H1 (cell line): ENCODE data around the gene NPR2. TPM values are rescaled to one million over a fixed set of nuclear protein-coding genes. Genes with fewer than 3 reads are reported as not detected.

ENCODE experiments used
- CTCF ChIA-PET: fragments of 300-600 bp; sonication (Branson Sonifier 250); formaldehyde crosslinking; loops from one replicate; lab custom pipeline; 2021; ENCODE audit not compliant: partially characterized antibody; lab: Charles Lee
- POLR2A ChIA-PET: fragments of 300-600 bp; sonication (Branson Sonifier 250); formaldehyde crosslinking; loops from one replicate; lab custom pipeline; 2021; ENCODE audit warnings: inconsistent platforms; ENCODE audit not compliant: partially characterized antibody; lab: Charles Lee
- DNase-seq, 2 experiments: peaks; one replicate each; pipeline versions ENCODE4 v3.0.0 to v3.0.0-alpha.2; 2010 to 2022; ENCODE audit warnings: low spot score in 2 of 2, low read depth in 1 of 2, mixed read lengths in 1 of 2
- FAIRE-seq: peaks from 2 replicates; lab custom pipeline; 2011; peaks lifted over from hg19 to GRCh38; lab: Jason Lieb, UNC
- H2AFZ ChIP-seq: 2 replicates; pipeline ENCODE4 v1.8.1; 2012; ENCODE audit warnings: low read length, inconsistent platforms
- H2AK5ac ChIP-seq: 2 replicates; pipeline ENCODE4 v1.6.1; 2013; ENCODE audit warnings: low read depth, low read length
- H2BK120ac ChIP-seq: replicated peaks from 2 replicates; pipeline ENCODE3; 2013; ENCODE audit warnings: low read depth, low read length, inconsistent platforms
- H2BK12ac ChIP-seq: 2 replicates; pipeline ENCODE4 v1.6.1; 2013; ENCODE audit warnings: low read depth, low read length
- H2BK15ac ChIP-seq: 2 replicates; pipeline ENCODE4 v1.6.1; 2013; ENCODE audit warnings: low read length
- H2BK20ac ChIP-seq: 2 replicates; pipeline ENCODE4 v1.6.1; 2013; ENCODE audit warnings: low read length
- H2BK5ac ChIP-seq: 2 replicates; pipeline ENCODE4 v1.6.1; 2013; ENCODE audit warnings: low read depth, low read length
- H3K14ac ChIP-seq: 2 replicates; pipeline ENCODE4 v1.6.1; 2013; ENCODE audit warnings: inconsistent platforms; ENCODE audit not compliant: insufficient read length
- H3K18ac ChIP-seq: 2 replicates; pipeline ENCODE4 v1.6.1; 2013; ENCODE audit warnings: low read length; ENCODE audit errors: extremely low read depth
- H3K23ac ChIP-seq: 2 replicates; pipeline ENCODE4 v1.6.1; 2013; ENCODE audit warnings: inconsistent platforms; ENCODE audit not compliant: insufficient read length
- H3K23me2 ChIP-seq: 2 replicates; pipeline ENCODE4 v1.6.1; 2013; ENCODE audit warnings: low read depth, low read length
- H3K27ac ChIP-seq: 2 replicates; pipeline ENCODE4 v1.6.1; 2011; ENCODE audit warnings: low read depth, low read length, inconsistent platforms
- H3K27me3 ChIP-seq, 4 experiments: replicated peaks in 1 of 4; 1 replicate in 1 of 4; 2 replicates in 3 of 4; pipeline versions ENCODE4 v1.6.1 to v1.8.1; 2011 to 2013; ENCODE audit warnings: low read length in 3 of 4, mild to moderate bottlenecking in 3 of 4, inconsistent platforms in 2 of 4, mixed read lengths in 2 of 4, moderate library complexity in 1 of 4; ENCODE audit not compliant: control insufficient read depth in 3 of 4, insufficient read depth in 3 of 4; ENCODE audit errors: extremely low read depth in 1 of 4
- H3K36me3 ChIP-seq, 4 experiments: 2 replicates each; pipeline versions ENCODE4 v1.6.1 to v1.8.1; 2011 to 2013; ENCODE audit warnings: mild to moderate bottlenecking in 4 of 4, low read length in 3 of 4, moderate library complexity in 2 of 4, control low read depth in 1 of 4, inconsistent platforms in 1 of 4; ENCODE audit not compliant: insufficient read depth in 4 of 4, control insufficient read depth in 2 of 4
- H3K4ac ChIP-seq: replicated peaks from 2 replicates; pipeline ENCODE3; 2013; ENCODE audit warnings: low read length, low read depth, mixed read lengths, inconsistent platforms; ENCODE audit not compliant: insufficient read length
- H3K4me1 ChIP-seq, 4 experiments: replicated peaks in 1 of 4; 1 replicate in 1 of 4; 2 replicates in 3 of 4; pipeline versions ENCODE4 v1.6.1 to v1.8.1; 2011 to 2013; ENCODE audit warnings: low read length in 3 of 4, inconsistent platforms in 2 of 4, mixed read lengths in 1 of 4; ENCODE audit not compliant: insufficient read depth in 4 of 4, control insufficient read depth in 3 of 4
- H3K4me2 ChIP-seq, 2 experiments: 2 replicates each; pipeline versions ENCODE4 v1.6.1 to v1.8.1; 2011 to 2013; ENCODE audit warnings: low read depth in 2 of 2, low read length in 2 of 2, control low read depth in 1 of 2, inconsistent platforms in 1 of 2, mild to moderate bottlenecking in 1 of 2; ENCODE audit not compliant: insufficient read depth in 1 of 2
- H3K4me3 ChIP-seq, 4 experiments: fragments of 200-600, 300-600 bp in 1 of 4; sonication (generic), shearing (Covaris generic), sonication (Bioruptor Twin) in 1 of 4; 2 replicates each; pipeline versions ENCODE4 v1.5.1 to v1.8.1; 2011 to 2016; ENCODE audit warnings: low read length in 4 of 4, low read depth in 3 of 4, control low read depth in 2 of 4, inconsistent platforms in 2 of 4, mild to moderate bottlenecking in 2 of 4, mixed read lengths in 1 of 4, moderate library complexity in 1 of 4; ENCODE audit not compliant: insufficient read depth in 2 of 4; ENCODE audit errors: extremely low read depth in 1 of 4
- H3K56ac ChIP-seq: replicated peaks from 2 replicates; pipeline ENCODE3; 2013; ENCODE audit warnings: low read depth, mild to moderate bottlenecking, mixed read lengths, low read length, inconsistent platforms; ENCODE audit not compliant: insufficient read length
- H3K79me1 ChIP-seq: 2 replicates; pipeline ENCODE4 v1.6.1; 2013; ENCODE audit warnings: low read depth, low read length, control low read depth
- H3K79me2 ChIP-seq, 2 experiments: 2 replicates each; pipeline versions ENCODE4 v1.6.1 to v1.8.1; 2012 to 2013; ENCODE audit warnings: low read length in 2 of 2, mild to moderate bottlenecking in 2 of 2, inconsistent platforms in 1 of 2; ENCODE audit not compliant: insufficient read depth in 2 of 2, control insufficient read depth in 1 of 2
- H3K9ac ChIP-seq, 4 experiments: replicated peaks in 1 of 4; 1 replicate in 1 of 4; 2 replicates in 3 of 4; pipeline versions ENCODE4 v1.6.1 to v1.8.1; 2011 to 2013; ENCODE audit warnings: low read depth in 3 of 4, low read length in 3 of 4, control low read depth in 2 of 4, mild to moderate bottlenecking in 2 of 4, moderate library complexity in 2 of 4, inconsistent platforms in 1 of 4; ENCODE audit errors: extremely low read depth in 1 of 4
- H3K9me3 ChIP-seq, 2 experiments: 2 replicates each; pipeline versions ENCODE4 v1.6.1 to v1.8.1; 2012 to 2013; ENCODE audit warnings: mild to moderate bottlenecking in 2 of 2, moderate library complexity in 2 of 2, control low read depth in 1 of 2, inconsistent platforms in 1 of 2, low read depth in 1 of 2, low read length in 1 of 2, mixed read lengths in 1 of 2; ENCODE audit not compliant: insufficient read depth in 2 of 2
- H4K20me1 ChIP-seq, 2 experiments: replicated peaks in 1 of 2; 2 replicates each; pipeline versions ENCODE3 to v1.8.1; 2011 to 2013; ENCODE audit warnings: inconsistent platforms in 2 of 2, low read length in 2 of 2, mild to moderate bottlenecking in 1 of 2; ENCODE audit not compliant: insufficient read depth in 2 of 2, control insufficient read depth in 1 of 2
- H4K5ac ChIP-seq: 2 replicates; pipeline ENCODE4 v1.6.1; 2013; ENCODE audit warnings: low read length, low read depth, mixed read lengths, inconsistent platforms; ENCODE audit not compliant: insufficient read length
- H4K8ac ChIP-seq: 2 replicates; pipeline ENCODE4 v1.8.0; 2013; ENCODE audit warnings: mild to moderate bottlenecking, moderate library complexity, low read length, inconsistent platforms; ENCODE audit not compliant: insufficient read depth; ENCODE audit errors: extremely low read depth
- H4K91ac ChIP-seq: replicated peaks from 2 replicates; pipeline ENCODE3; 2013; ENCODE audit warnings: low read length, mixed read lengths, inconsistent platforms; ENCODE audit not compliant: insufficient read length
- ASH2L ChIP-seq: fragments of 200-600, 300-600 bp; sonication (generic); IDR thresholded peaks from one replicate; pipeline ENCODE4 v1.7.1; 2017; ENCODE audit warnings: low read length
- CBX8 ChIP-seq: fragments of 300-800, 300-1000 bp; sonication (generic); IDR thresholded peaks from 2 replicates; pipeline ENCODE4 v1.7.1; 2016; ENCODE audit warnings: low read depth, low read length, borderline replicate concordance
- CREB1 ChIP-seq: IDR thresholded peaks from 2 replicates; pipeline ENCODE4 v1.6.1; 2012; ENCODE audit warnings: inconsistent platforms
- CTBP2 ChIP-seq: IDR thresholded peaks from 2 replicates; pipeline ENCODE4 v1.7.0; 2011; ENCODE audit warnings: borderline replicate concordance, mild to moderate bottlenecking, moderate library complexity, mixed read lengths, low read length; ENCODE audit not compliant: insufficient read depth, insufficient read length
- E2F6 ChIP-seq: IDR thresholded peaks from 2 replicates; pipeline ENCODE4 v1.6.1; 2012; ENCODE audit warnings: inconsistent platforms
- NRF1 ChIP-seq: IDR thresholded peaks from 2 replicates; pipeline ENCODE4 v1.6.1; 2011; ENCODE audit warnings: mild to moderate bottlenecking, low read depth, low read length, improper control_type of control experiment
- RAD21 ChIP-seq, 2 experiments: IDR thresholded peaks in 1 of 2; conservative IDR thresholded peaks in 1 of 2; 2 replicates each; pipeline ENCODE4 v1.6.1; 2011; ENCODE audit warnings: low read depth in 2 of 2, low read length in 2 of 2, improper control_type of control experiment in 1 of 2, inconsistent platforms in 1 of 2, mild to moderate bottlenecking in 1 of 2, moderate library complexity in 1 of 2
- RXRA ChIP-seq: IDR thresholded peaks from 2 replicates; pipeline ENCODE4 v1.6.1; 2011; ENCODE audit warnings: low read depth, mild to moderate bottlenecking, low read length, moderate library complexity; ENCODE audit not compliant: insufficient read depth
- SRF ChIP-seq: IDR thresholded peaks from 2 replicates; pipeline ENCODE4 v1.6.1; 2011; ENCODE audit warnings: mild to moderate bottlenecking, low read depth, low read length, moderate library complexity
- YY1 ChIP-seq: IDR thresholded peaks from 2 replicates; pipeline ENCODE4 v1.6.1; 2011; ENCODE audit warnings: low read depth, mild to moderate bottlenecking, low read length
- ZNF274 ChIP-seq: IDR thresholded peaks from 2 replicates; pipeline ENCODE4 v1.7.0; 2012; ENCODE audit warnings: low read length, borderline replicate concordance; ENCODE audit errors: extremely low read depth
- WGBS, 2 experiments: shearing (Covaris generic) in 1 of 2; methylation state at CpG; one replicate each; pipeline versions ENCODE4 v1.1.6 to v1.1.7; 2013 to 2015; ENCODE audit warnings: low lambda C conversion rate in 2 of 2, mixed read lengths in 2 of 2, inconsistent platforms in 1 of 2, low coverage in 1 of 2, missing lambda C conversion rate in 1 of 2; ENCODE audit not compliant: insufficient replicate concordance in 2 of 2, insufficient coverage in 1 of 2, insufficient read length in 1 of 2; ENCODE audit errors: extremely low coverage in 1 of 2, missing lambda C conversion rate in 1 of 2; 5-methylcytosine and 5-hydroxymethylcytosine counted together
- polyA plus RNA-seq, 7 experiments: library from polyadenylated mRNA; depleted of rRNA in 3 of 7; stranded (reverse) in 5 of 7; unstranded in 2 of 7; fragments of >200 nt in 5 of 7; fragments of 200-250 nt in 2 of 7; gene quantifications; 1 replicate in 5 of 7; 2 replicates in 1 of 7; 4 replicates in 1 of 7; pipeline versions ENCODE4 v1.2.1 to v1.2.3, GENCODE V29; 2011 to 2013; ENCODE audit warnings: missing spikeins in 2 of 7, mixed read lengths in 2 of 7
- total RNA-seq: library from RNA; stranded (reverse); fragmentation: NEBNext Ultra II Directional; extraction: Animal tissue kit (Norgen Biotek cat#: 25700); gene quantifications from 2 replicates; pipeline ENCODE4 v1.2.1, GENCODE V29; 2021

The NPR2 gene
- total and polyA plus RNA-seq, 2 of the 8 experiments (the other 6 are each of a cell fraction or from before 2014, with no cell fraction given) = 11.0 to 17.0 TPM

GRCh38 chr9:35814841-35815543 is 23.6 kb downstream of the NPR2 start, which contains the start of gene HINT2:
Gene HINT2, minus strand, starts transcription at chr9:35815042. Its CDS starts 63 bp downstream, at chr9:35814979.
- Histone ChIP-seq H2BK15ac (no peak within 1 kb of the TSS), H2BK5ac (peak within 1 kb of the TSS; percentile 96), H3K27ac (peak within 1 kb of the TSS; percentile 85), H3K18ac (peak within 1 kb of the TSS; percentile 91), H4K5ac (peak within 1 kb of the TSS; percentile 61), H3K79me2 (no peaks in the 10 kb centered on the region), H4K8ac (peak within 1 kb of the TSS; percentile 88; the same call in 1 of the 2 replicates), H3K14ac (no peak within 1 kb of the TSS), H3K4me1 (peaks cover 0 to 7% (median 4%) of the 10 kb centered on the region in 4 experiments; a peak in 6 of 7 replicates), H3K4me2 (peak within 1 kb of the TSS; percentile 75 to 78), H2BK20ac (no peak within 1 kb of the TSS), H3K23me2 (peaks cover 4% of the 10 kb centered on the region), H3K27me3 (peaks cover 0 to 3% (median 2%) of the 10 kb centered on the region in 4 experiments; a peak in 1 of 7 replicates), H3K23ac (no peak within 1 kb of the TSS), H3K4me3 (peak within 1 kb of the TSS; percentile 72 to 98 (median 80)), H2AK5ac (no peak within 1 kb of the TSS), H3K36me3 (no peaks in the 10 kb centered on the region), H2BK12ac (no peak within 1 kb of the TSS), H3K79me1 (no peaks in the 10 kb centered on the region), H3K4ac (no peak within 1 kb of the TSS), H4K91ac (peak within 1 kb of the TSS; percentile 30), H3K9ac (peak within 1 kb of the TSS; percentile 77 to 89 (median 84)), H2BK120ac (no peak within 1 kb of the TSS), H3K56ac (peak within 1 kb of the TSS; percentile 55), H4K20me1 (peaks cover 0 to 2% of the 10 kb centered on the region in 2 experiments), H2AFZ (peak within 1 kb of the TSS; percentile 73), H3K9me3 (no peaks in the 10 kb centered on the region)
- FAIRE-seq (peak; percentile 60), DNase-seq (peak; percentile 93 to 96)
- WGBS, 2 experiments = 3% methylated on average over 28 of the region's 52 CpGs; no CpG with 5 or more reads in 1 of the 2 experiments
- CTCF ChIA-PET = interaction anchor here (0.6 to 6.2 kb wide), 20 partner anchors 12 to 154 kb away, joined by 3 to 115 read pairs (median 6); partner anchors contain the start of genes FAM221B, NPR2 and TMEM8B
- POLR2A ChIA-PET = interaction anchor here (0.8 to 4.5 kb wide), 21 partner anchors 8 to 150 kb away, joined by 3 to 38 read pairs (median 4); partner anchors contain the start of genes ARHGEF39, CREB3, FAM221B and GBA2
- no peak for TF ChIP-seq NRF1
- peak; percentile 56 for TF ChIP-seq ASH2L
- TF ChIP-seq CTBP2 = no peak
- TF ChIP-seq SRF = no peak
- TF ChIP-seq CBX8 = no peak
- peak; percentile 52; the same call in 1 of the 2 replicates for TF ChIP-seq E2F6
- TF ChIP-seq CREB1 = peak; percentile 34; the same call in 1 of the 2 replicates
- no peak for TF ChIP-seq RAD21 (IDR thresholded peaks at IDR 0.05 in 1 of 2, conservative IDR thresholded peaks at IDR 0.05 in 1 of 2; ENCODE audit: low read depth in 2 of 2, low read length in 2 of 2)
- TF ChIP-seq YY1 = peak; percentile 71
- TF ChIP-seq RXRA = no peak
- TF ChIP-seq ZNF274 = no peak
